Frontal cortex (tissue), 4 donors: ENCODE data around the gene CDK4. TPM values are rescaled to one million over a fixed set of nuclear protein-coding genes. Genes with fewer than 3 reads are reported as not detected.
"Not testable (repeated sequence)": the region's sequence is repeated elsewhere in the genome, so short reads cannot be mapped to it uniquely, and the experiment has no call there.

ENCODE experiments used
- DNase-seq, 2 donors: peaks; one replicate each; pipeline ENCODE4 v3.0.0; 2012; ENCODE audit warnings: low spot score in 2 of 2
- FAIRE-seq: peaks from 2 replicates; lab custom pipeline; 2012; peaks lifted over from hg19 to GRCh38; lab: Jason Lieb, UNC
- total RNA-seq: library from RNA; depleted of rRNA; stranded (reverse); fragments of >200 nt; gene quantifications from one replicate; pipeline ENCODE4 v1.2.3, GENCODE V29; 2014
- donor health status: control.
- donor health status: control.
- donor health status: control.

The CDK4 gene
- total RNA-seq, 1 donor from 2014 or later, result 51.4 TPM

GRCh38 chr12:57730336-57731067 is 21.6 kb downstream of the CDK4 start:
- FAIRE-seq (no peak), DNase-seq (no peak)

DNA sequence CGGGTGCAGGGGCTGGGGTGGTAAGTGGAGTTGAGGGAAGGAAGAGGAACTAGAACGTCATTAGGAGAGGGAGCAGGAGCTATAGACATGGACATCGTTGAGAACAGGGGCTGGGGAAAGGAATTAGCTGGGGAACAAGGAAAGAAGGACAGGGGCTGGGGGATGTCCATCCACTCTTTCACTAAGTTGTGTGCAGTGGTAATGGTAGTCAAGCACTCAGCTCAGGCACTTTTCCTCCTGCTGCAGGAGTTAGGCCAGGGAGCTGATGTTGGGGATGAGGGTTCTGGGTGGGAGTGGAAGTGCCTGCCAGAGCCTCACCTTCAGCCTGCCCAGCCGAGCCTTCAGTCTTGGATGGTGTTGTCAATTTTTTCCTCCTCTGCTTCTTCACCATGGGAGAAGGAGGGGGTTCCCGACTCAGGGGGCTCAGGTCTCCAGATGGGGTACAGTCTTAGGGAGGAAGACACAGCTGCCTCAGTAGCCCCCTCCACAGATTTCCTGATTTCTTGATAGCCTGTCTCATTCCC is 22.7 kb downstream of the CDK4 start:
- no peak for FAIRE-seq
- peak in 1 of 2 donors; percentile 5 for DNase-seq

- DNase-seq (peak in 1 of 2 donors; percentile 17), FAIRE-seq (no peak)
These were observed 24.2 kb downstream of the CDK4 start for GRCh38 chr12:57727758-57728395.

GRCh38 chr12:57726884-57727757 is 25.0 kb downstream of the CDK4 start:
- DNase-seq, result peak in 1 of 2 donors; percentile 31
- FAIRE-seq, result no peak

GRCh38 chr12:57726151-57726883 is 25.8 kb downstream of the CDK4 start:
- DNase-seq (peak; percentile 67 to 86), FAIRE-seq (no peak)

DNA sequence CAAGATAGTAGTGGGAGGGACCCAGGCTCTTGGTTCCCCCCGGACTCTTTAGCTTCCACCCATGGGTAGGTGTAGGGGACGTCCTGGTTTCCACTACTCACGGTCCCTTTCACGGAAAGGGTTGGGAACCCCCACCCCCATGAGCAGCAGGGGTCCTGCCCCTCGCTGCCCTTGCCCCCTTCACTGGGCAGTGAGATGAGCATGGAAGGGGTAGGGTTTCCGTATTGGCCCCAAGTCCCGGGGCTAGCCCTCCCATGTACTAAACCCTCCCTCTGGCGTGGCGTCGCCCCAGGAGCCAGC is 26.3 kb downstream of the CDK4 start:
- FAIRE-seq, result no peak

DNA sequence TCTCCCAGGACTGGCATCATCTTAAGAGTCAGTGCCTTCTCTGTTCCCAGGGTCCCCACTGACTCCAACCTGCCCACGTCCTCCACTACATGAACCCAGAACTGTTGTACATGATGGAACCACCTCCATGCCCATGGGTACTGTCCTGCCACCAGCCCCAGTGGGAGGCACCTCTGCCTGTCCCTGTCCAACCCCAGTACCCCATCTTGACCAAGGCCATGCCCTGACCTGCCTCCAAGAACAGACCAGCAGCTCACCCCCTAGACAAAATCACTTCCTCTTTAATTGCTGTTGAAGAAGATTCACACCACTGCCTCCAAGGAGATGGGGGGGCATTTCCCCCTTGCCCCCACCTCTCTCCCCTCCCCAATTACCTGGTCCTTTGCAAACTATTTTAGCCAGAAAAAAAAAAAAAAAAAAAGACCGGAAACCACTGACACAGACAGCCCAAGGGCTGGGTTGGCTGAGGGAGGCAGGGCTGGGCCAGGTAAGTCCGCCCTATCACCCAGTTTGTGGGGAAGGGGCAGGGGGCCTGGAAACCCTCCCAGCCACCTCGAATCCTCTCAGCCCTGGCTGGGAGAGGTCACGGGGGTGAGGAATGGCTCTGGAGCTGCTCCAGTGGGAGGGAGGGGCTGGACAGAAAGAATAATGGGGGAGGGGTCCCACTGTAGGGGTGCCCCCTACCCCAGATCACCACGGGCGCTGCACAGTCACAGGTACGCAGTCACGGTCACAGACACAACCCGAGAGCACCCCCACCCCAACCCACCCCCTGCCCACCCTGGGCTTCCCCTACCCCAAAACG is 27.0 kb downstream of the CDK4 start:
- FAIRE-seq (no peak), DNase-seq (peak in 1 of 2 donors; percentile 10)

More for the DNA sequence above, 26.3 kb downstream of the CDK4 start:
- no peak for DNase-seq

GRCh38 chr12:57724003-57724935 is 27.8 kb downstream of the CDK4 start:
- FAIRE-seq, result no peak
- peak in 1 of 2 donors; percentile 18 for DNase-seq

DNA sequence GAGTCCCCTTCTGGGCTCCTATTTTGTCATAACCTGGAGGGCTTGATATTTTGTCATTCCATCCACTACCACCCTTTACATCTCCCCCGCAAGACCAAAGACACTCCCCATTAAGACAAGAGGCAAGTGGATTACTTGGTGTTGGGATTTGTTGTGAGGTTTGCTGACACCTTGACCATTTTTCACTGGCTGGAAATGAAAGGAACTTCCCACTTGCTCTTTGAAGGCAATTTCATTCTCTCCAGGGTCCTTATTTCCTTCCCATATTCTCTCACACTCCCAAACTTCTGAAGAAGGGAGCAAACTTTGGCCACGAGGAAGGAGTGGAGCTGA is 28.5 kb downstream of the CDK4 start:
- DNase-seq, result peak in 1 of 2 donors; percentile 12
- no peak for FAIRE-seq

GRCh38 chr12:57722716-57723629 is 29.1 kb downstream of the CDK4 start:
- peak in 1 of 2 donors; percentile 11 for DNase-seq
- FAIRE-seq, result no peak

- FAIRE-seq, result not testable (repeated sequence)
These were observed 30.1 kb downstream of the CDK4 start for GRCh38 chr12:57721846-57722608.

GRCh38 chr12:57720606-57721595 is 31.2 kb downstream of the CDK4 start:
- FAIRE-seq (no peak), DNase-seq (no peak)

More at GRCh38 chr12:57721846-57722608, 30.1 kb downstream of the CDK4 start:
- peak in 1 of 2 donors; percentile 6 for DNase-seq

GRCh38 chr12:57719777-57720605 is 32.1 kb downstream of the CDK4 start:
- no peak for FAIRE-seq

More at GRCh38 chr12:57719777-57720605, 32.1 kb downstream of the CDK4 start:
- no peak for DNase-seq
